GM18498 (cell line): ENCODE measurements around the gene POGLUT2.
"Not testable (repeated sequence)": the region's sequence is repeated elsewhere in the genome, so short reads cannot be mapped to it uniquely, and the experiment has no call there.

Source experiments
- ATAC-seq: cut with Tn5 transposase; IDR thresholded peaks from one replicate; pipeline ENCODE4 v1.9.1; 2021; ENCODE audit warnings: mild to moderate bottlenecking, moderate library complexity; ENCODE audit not compliant: unreplicated experiment

POGLUT2 gene

DNA sequence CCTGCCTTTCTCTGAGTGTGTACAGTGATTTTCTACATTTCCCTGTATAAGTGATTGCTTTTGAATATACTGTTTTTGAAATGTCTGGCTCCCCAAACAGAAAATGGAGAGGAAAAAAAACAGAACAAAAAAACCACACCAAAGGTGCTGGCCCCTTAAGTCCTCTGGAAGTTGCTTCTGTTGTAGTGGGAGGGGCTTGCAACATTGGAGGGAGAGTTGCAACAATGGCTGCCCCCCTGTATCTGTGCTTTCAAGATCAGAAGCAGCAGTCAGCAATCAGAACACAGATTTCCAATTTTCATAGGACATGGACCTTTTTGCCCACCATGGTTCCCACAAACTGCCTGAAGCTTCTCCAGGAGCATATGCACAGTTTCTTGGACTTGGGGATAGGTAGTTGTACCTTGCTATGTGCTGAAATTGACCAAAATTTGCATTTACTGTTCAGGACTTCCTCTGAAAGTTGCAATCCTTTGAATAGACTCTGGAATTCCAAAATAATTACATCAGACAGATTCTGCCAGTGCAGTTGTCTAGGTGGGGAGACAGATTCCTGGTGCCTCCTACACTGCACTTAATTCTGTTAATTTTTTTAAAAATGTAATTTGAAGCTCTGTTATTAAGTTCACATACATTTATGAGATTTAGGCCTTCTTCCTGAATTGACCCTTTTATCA, 14.0 kb upstream of the POGLUT2 start:
- peak; percentile 46 for ATAC-seq

DNA sequence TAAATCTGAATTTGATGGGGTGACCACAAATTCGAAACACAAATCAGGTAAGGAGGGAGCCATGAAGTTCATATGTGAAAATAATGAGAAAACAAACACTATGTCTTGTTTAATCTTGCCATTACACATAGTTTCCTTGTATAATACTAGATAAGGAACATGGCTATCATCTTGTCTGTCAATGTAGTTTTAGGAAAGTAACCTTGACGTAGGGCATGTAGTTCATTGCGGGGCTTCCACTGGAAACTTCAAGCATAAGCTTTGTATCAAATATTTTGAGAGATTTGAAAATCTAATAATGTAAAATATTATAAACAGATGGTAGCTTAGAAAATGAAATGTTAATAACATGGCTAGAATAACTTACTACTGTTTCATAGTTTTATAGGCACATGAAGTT, 8.9 kb upstream of the POGLUT2 start:
- ATAC-seq = no peak

DNA sequence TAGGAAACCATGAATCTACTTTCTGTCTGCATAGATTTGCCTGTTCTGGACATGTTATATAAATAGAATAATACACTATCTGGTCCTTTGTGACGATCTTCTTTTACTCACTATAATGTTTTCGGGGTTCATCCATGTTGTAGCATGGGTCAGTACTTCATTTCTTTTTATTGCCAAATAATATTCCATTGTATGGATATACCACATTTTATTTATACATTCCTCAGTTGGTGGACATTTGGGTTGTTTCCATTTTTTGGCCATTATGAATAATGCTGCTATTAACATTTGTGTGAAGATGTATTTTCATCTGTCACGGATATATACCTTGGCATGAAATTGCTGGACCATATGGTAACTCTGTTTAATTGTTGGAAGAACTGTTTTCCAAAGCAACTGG, 6.9 kb upstream of the POGLUT2 start:
- no peak for ATAC-seq

DNA sequence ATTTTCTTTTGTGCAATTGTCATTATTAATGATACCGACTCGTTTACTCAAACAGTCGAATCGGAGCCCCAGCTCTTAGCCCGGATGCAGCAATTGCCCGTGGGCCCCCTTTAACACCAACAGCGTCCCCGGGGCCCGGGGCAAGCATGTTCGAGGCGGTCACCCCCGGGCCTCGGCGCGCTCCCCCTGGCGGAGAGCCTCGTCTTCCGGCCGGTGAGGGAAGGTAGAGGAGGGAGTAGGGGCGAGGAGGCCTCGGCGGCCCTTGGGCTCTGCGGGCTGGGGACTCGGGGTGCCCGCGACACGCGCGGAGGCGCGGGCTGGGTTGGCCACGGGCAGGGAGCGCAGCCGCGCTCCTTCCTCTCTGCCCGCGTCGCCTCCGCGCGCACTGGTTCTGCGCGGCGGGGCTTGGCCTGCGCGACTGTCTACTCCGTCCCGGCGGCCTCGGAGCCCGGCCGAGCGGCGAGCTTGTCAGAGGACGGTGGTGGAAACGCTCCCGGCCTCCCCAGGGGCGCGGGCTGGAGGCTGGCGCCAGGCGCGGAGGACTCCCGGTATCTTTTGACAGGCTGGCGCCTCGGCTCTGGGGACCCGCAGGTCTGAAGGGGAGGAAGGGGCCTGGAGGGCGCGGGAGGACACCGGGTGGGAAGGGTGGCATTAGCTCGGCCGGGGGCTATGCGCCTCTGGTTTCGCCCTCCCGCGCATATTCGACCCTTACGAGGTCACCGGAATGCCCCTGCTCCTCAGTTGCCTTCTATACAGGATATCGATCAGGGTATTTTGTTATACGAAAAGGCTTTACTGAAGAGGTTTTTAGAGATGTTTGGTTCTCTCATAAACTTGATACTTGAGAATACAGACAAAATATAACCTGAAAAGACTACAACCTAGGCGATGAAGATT, 1.6 kb upstream of the POGLUT2 start:
- peak; percentile 83 for ATAC-seq

DNA sequence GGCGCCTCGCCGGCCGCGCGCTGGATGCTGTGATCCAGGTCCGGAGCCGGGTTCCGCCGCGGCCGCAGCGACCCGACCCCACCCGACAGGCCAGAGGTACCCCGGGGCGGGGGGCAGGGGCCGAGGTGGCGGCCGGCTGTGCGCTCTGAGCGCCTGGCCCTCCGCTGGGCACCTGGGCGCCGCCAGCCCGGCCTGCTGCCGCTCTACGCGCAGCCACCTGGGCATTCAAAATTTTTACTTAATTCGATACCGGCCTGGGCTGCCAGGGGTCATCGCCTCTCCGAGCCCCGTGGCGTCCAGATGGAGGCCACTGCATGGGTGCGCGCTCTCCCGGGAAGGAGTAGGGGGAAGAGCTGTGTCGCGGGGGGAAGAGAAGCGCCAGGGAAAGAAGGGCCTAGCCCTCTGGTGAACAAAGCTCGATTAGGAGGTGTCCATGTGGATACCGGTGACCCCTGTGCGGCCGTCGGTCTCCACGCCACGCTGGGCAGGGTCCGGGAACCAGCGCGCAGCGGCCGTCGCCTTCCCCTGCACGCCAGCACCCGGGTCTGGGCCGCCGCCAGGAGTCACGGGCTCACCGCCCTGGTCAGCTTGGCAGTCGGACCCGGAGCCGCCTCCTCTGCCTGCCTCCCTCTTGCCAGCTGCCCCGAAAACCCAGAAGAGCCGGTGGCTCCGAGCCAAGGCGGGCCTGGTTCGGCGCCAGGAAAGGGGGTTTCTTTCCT, 809 bp upstream of the POGLUT2 start:
- ATAC-seq = peak; percentile 21

DNA sequence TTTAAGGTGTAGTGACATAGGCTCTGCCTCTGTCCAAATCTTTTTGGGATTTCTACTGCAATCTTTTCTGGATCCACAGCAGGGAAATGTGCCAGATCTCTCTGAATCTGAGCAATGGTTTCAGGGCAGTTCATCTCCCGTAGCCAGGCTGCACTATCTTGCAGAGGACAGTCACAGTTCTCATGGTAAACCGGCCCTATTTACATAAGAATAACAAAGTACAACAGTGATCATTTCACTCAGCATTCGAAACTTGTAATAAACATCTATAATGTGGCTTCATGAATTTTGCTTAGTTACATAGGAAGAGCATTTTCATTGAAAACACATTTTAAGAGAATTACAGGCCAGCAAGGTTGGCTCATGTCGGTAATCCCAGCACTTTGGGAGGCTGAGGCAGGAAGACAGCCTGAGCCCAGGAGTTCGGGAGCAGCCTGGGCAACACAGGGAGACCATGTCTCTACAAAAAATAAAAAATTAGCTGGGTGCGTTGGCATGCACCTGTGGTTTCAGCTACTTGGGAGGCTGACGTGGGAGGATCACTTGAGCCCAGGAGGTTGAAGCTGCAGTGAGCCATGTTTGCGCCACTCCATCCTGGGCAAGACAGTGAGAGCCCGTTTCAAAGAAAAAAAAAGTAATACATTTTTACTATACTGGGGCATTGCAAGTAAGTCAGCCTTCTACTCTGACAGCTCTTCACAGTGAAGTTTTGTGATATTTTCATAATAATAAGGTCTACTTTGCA, 5.0 kb downstream of the POGLUT2 start:
- no peak for ATAC-seq

DNA sequence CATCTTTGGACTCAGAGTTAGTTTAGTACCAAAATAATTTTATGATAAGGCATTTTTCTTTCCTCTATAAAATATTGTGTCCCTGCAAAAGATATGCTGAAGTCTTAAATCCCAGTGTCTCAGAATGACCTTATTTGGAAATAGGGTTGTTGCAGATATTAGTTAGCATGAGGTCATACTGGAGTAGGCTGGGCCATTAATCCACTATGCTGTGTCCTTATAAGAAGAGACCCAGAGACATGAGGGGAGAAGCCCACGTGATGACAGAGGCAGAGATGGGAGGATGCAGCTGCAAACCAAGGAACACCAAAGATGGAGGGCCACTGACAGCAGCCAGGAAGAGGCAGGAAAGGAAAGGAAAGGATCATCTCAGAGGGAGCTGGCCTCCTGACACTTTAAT, 6.4 kb downstream of the POGLUT2 start:
- no peak for ATAC-seq

DNA sequence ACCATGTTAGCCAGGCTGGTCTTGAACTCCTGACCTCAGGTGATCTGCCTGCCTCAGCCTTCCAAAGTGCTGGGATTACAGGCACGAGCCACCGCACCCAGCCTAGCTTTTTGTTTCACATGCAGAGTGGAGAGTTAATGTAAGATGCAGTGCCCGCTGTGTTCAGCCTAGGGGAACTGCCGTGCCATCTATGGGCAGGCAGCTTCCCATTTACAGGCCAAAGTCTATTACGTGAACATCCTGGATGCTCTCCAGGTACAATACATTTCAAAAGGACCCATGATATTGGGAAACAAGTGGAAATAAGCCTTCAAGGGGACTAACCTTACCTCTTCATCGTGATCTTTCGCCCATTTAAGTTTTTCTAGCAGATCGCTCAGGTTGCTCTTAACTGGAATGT, 10.1 kb downstream of the POGLUT2 start:
- no peak for ATAC-seq

DNA sequence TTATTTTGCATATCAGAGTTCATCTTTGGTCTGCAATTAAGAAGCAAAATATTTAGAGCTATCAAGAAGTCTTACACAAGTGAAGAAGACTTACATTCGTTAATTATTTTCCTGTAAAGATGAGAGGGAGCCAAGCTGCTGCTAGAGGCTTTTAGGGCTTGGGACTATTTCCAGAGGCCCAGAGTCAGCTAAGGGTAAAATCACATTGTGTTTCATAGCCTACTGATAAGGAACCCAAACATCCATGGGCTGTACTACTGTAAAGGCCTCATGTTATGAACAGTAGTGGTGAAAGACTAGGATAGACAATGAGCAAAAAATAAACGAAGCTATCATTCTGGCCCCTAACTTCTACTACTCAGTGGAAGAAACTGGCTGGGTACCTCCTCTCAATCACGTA, 14.3 kb downstream of the POGLUT2 start:
- ATAC-seq = no peak

DNA sequence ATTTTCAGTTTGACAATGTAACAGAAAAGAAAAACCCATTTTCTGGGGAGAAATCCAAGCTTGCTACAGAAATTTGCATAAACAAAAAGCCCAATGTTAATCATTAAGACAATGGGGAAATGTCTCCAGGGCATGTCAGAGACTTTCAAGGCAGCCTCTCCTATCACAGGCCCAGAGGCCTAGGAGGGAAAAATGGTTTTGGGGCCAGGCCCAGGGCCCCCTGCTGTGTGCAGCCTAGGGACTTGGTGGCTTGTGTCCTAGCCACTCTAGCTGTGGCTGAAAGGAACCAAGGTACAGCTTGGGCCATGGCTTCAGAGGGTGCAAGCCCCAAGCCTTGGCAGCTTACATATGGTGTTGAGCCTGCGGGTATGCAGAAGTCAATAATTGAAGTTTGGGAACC, 17.2 kb downstream of the POGLUT2 start:
- ATAC-seq = no peak

DNA sequence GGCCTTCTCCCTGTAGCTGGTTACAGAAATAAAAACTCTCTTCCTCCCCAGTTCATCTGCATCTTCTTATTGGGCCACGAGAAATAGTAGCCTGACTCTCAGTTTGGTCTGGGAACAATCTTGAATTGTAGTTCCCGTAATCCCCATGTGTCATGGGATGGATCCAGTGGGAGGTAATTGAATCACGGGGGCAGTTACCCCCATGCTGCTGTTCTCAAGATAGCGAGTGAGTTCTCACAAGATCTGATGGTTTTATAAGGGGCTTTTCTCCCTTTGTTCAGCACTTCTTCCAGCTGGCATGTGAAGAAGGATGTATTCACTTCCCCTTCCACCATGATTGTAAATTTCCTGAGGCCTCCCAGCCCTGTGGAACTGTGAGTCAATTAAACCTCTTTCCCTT, 18.1 kb downstream of the POGLUT2 start:
- ATAC-seq = not testable (repeated sequence)

DNA sequence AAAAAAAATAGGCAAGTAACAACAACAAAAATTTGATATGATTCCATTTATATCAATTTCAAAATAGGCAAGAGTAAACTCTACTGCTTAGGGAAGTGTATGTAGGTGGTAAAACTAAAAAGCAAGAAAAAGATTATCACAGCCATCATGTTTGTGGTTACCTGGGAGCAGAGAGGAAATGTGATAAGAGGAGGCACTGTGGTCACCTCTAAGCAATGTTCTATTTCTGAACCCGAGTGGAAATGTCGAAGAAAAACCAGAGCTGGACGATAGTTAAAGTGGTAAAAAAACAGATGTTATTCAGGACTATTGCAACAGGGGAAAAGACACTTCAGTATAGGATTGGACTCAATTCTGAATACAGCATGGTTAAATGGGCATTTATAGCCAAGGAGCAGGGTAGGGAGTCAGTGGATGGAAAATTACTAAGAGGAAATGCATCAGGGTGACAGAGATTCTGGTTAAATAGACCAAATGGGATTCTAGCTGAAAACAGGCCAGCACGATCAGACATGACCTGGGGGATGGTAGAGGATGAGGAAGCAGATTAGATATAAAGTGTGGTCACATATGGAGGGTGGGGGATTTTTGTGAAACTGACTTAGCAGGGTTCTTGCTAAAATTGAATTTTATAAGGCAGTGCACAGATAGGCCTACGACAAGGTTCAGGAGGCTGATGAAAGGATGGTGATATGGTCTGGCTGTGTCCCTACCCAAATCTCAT, 19.2 kb downstream of the POGLUT2 start:
- peak; percentile 43 for ATAC-seq

DNA sequence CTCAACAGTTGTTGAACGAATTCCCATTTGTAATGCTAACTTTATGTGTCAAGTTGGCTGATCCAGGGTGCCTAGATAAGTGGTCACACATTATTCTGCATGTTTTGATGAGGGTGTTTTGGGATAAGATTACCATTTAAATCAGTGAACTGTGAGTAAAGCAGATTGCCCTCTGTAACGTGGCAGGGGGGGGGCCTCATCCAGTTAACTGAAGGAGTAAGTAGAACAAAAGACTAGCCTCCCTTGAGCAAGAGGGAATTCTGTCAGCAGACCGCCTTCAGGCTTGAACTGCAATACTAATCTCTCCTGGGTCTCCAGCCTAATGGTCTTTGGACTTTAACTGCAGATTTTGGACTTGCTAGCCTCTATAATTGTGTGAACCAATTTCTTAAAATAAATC, 21.0 kb downstream of the POGLUT2 start:
- no peak for ATAC-seq

DNA sequence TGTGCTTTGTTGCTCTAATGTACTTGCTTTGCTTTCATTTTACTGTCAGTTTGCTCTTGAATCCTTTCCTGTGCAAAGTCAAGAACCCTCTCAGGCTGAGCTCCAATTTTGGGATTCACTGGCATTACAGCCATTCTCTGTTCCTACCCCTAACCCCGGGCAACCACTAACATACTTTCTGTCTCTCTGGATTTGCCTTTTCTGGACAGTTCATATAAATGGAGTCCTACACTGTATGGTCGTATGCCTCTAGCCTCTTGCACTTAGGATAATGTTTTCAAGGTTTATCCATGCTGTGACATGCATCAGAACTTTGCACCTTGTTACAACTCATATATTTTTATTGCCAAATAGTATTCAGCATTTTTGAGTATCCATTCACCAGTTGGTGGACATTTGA, 22.5 kb downstream of the POGLUT2 start:
- ATAC-seq = no peak

DNA sequence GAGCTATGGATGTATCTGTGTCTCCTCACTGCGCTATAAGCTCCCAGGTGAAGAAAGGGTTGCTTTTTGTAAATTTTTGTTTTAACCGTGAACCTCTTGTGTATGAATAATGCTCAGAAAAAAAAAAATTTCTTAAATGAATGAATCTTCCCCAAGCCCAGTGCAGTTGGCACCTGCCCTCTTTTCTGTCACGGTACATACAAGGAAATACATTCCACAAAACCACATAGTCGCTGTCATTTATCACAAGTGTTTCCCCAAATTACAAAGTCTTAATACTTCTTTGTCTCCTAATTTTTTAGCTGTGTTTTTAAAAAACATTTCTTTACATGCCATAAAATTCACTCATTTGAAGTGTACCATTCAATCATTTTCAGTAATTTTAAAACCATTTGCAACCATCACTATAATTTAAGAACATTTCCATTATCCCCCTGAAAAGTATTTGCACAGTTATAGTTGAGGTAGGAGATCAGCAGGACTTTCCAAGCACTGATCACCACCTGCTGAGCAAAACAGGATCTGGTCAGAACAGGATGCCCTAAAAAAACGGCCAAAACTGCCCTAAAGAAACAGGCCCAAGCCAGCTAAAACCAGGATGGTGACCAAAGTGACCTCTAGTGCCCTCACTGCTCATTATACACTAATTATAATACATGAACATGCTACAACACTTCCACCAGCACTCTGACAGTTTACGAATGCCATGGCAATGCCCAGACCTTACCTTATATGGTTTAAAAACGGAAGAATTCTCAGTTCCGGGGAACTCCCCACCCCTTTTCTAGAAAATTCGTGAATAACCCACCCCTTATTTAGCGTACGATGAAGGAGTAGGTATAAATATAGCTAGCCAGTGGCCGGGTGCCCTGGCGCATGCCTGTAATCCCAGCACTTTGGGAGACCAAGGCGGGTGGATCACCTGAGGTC, 23.9 kb downstream of the POGLUT2 start:
- ATAC-seq = no peak

DNA sequence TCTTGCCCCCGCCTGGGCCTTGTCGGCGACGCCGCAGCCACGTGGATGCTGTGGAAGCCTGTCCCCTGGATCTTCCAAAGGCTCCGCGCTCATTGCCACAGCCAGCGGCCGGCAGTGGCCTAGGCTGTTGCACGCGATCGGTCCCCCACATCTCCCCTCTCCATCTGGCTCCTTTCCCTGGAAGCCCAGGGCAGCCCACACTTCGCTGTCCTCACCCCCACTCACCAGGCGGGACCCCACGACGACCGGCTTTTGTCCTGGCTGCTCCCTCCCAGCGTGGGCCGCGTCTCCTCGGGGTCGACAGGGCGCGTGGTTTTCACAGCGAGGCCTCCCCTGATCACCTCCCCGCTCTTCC, 24.6 kb downstream of the POGLUT2 start:
- ATAC-seq = no peak

DNA sequence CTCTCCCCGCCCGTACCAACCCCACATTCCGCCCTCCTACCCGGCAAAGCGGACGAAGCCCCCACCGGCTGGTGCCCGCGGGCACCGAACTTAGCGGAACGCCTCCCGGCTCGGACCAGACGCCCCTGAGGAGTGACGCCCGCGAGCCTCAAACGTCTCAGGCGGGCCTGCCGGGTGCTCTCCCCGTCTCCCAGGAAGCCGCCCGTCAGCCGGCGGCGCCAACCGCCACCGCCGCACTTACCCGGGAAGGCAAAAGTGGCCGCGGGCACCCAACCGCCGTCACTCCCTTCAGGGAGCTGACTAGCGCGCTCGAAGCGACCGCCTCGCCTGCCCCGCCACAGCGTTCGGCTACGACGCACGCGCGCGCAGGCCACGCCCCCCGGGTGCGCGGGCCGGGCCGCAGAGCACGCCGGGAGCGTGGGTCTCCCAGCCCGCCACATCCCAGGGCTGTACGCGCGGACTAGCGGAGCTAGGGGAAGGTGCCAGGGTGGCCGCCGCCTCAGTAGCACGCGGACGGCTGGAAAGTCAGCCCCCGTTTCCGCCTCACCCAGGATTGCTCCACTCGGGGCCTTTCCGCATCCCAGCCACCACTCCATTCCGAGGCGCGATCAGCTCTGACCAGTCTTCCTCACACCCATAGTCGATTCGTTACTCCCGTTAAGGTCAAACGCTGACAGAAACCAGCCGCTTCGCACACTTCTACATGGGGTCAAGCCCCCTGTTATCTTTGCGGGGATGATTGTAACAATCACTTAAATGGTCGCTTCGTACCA, 25.1 kb downstream of the POGLUT2 start, which contains the start of gene TEX30:
Gene TEX30, minus strand, starts transcription at position 346 of the 773 bp plus-strand sequence. CDS start 3,760 bp downstream, outside the sequence.
- peak; percentile 94 for ATAC-seq

DNA sequence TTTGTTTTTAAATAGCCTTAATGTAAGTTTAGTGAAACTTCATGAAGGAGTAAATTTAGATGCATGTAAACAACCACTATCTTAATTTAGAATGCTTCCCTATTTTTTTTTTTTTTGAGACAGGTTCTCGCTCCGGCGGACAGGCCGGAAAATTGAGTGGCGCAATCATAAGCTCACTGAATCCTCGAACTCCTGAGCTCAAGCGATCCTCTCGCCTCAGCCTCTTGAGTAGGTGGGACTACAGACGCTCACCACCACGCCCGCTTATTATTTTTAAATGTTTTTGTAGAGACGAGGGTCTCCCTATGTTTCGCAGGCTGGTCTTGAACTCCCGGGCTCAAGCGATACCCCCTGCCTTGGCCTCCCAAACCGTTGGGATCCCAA, 26.7 kb downstream of the POGLUT2 start:
- ATAC-seq = no peak
